ENCODE results near the gene KIF7. TPM values are rescaled to one million over a fixed set of nuclear protein-coding genes. Genes with fewer than 3 reads are reported as not detected.
A peak's percentile ranks its signal among the peaks of the same experiment; 100 is the strongest.

Gene KIF7
- polyA plus RNA-seq, 1 experiment = 4.5 TPM

GRCh38 chr15:89666858-89667705 is 11.8 kb upstream of the KIF7 start:
- ChIA-PET POLR2A (no interaction called here), CTCF (no interaction called here)
- Histone ChIP-seq H3K4me3 (ENCODE audit: low read depth, low read length) (no peak overlapping the region), H3K27me3 (ENCODE audit: control insufficient read depth, insufficient read depth, low read length) (peaks cover 3% of the 10 kb centered on the region), H3K9me3 (ENCODE audit: control insufficient read depth, insufficient read depth, low read length) (no peaks in the 10 kb centered on the region; the same call in 1 of the 2 replicates), H3K27ac (ENCODE audit: low read depth, low read length) (no peak overlapping the region)
- no peak for TF ChIP-seq CTCF (IDR thresholded peaks at IDR 0.05; ENCODE audit: low read depth, low read length)
- DNase-seq (ENCODE audit: low read depth, low spot score) = no peak

- CTCF ChIA-PET = no interaction called here
- H3K4me3 ChIP-seq (ENCODE audit: low read depth, low read length) = no peak overlapping the region
- H3K9me3 ChIP-seq (ENCODE audit: control insufficient read depth, insufficient read depth, low read length) = no peaks in the 10 kb centered on the region; the same call in 1 of the 2 replicates
- DNase-seq (ENCODE audit: low read depth, low spot score) = no peak
- peaks cover under 1% of the 10 kb centered on the region for H3K27me3 ChIP-seq (ENCODE audit: control insufficient read depth, insufficient read depth, low read length)
- H3K27ac ChIP-seq (ENCODE audit: low read depth, low read length) = no peak overlapping the region
- TF ChIP-seq CTCF (IDR thresholded peaks at IDR 0.05; ENCODE audit: low read depth, low read length) = no peak
- POLR2A ChIA-PET = no interaction called here
Measured at GRCh38 chr15:89666184-89666857, 11.1 kb upstream of the KIF7 start.

DNA sequence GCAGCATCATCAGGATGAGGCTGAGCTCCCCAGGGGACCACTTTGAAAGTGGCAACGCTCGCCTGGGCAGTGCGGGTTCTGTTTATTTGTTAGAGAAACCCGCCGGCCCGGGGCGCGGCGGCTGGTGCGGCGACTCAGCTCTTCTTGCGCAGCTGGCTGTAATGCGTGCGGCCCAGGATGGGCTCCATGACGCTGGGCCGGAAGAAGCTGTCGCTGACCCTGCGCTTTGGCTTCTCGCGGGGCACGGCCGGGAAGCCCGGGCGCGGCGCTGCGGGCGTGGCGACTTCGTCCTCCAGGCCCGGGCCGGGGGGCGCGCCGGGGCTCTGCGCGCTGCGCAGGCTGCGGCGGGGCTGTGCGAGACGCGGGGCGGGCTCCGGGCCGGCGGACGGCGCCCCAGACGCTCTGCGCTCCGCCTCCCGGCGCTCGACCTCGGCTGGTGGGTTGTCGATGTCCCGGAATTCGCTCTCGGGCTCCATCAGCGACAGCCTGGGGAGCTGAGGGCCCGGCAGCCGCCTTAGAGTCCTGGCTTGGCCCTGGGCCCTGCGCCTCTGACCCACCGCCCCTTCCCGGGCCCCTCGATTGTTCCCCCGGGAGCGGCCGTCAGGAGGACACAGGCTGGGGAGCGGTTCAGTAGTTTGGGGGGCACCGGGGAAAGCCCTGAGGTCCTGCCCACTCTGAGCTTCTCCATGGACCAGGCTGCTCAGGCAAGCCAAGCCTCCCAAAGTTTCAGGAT is 10.3 kb upstream of the KIF7 start:
- POLR2A ChIA-PET = interaction anchor here (0.6 kb wide), 1 partner anchor 88 kb away, joined by 8 read pairs; no protein-coding TSS in a partner anchor
- CTCF ChIA-PET = interaction anchor here (0.6 to 1.5 kb wide), 2 partner anchors 19 to 362 kb away, joined by 3 to 4 read pairs; no protein-coding TSS in a partner anchor
- H3K27me3 ChIP-seq (ENCODE audit: control insufficient read depth, insufficient read depth, low read length) = no peaks in the 10 kb centered on the region
- peak overlapping the region; percentile 31 for H3K27ac ChIP-seq (ENCODE audit: low read depth, low read length)
- H3K9me3 ChIP-seq (ENCODE audit: control insufficient read depth, insufficient read depth, low read length) = no peaks in the 10 kb centered on the region; the same call in 1 of the 2 replicates
- DNase-seq (ENCODE audit: low read depth, low spot score) = no peak
- peak overlapping the region; percentile 47 for H3K4me3 ChIP-seq (ENCODE audit: low read depth, low read length)
- TF ChIP-seq CTCF (IDR thresholded peaks at IDR 0.05; ENCODE audit: low read depth, low read length) = no peak

- H3K9me3 ChIP-seq (ENCODE audit: control insufficient read depth, insufficient read depth, low read length) = no peaks in the 10 kb centered on the region; the same call in 1 of the 2 replicates
- no peak for DNase-seq (ENCODE audit: low read depth, low spot score)
- H3K4me3 ChIP-seq (ENCODE audit: low read depth, low read length) = no peak overlapping the region
- no peak for TF ChIP-seq CTCF (IDR thresholded peaks at IDR 0.05; ENCODE audit: low read depth, low read length)
- POLR2A ChIA-PET = no interaction called here
- H3K27me3 ChIP-seq (ENCODE audit: control insufficient read depth, insufficient read depth, low read length) = no peaks in the 10 kb centered on the region
- CTCF ChIA-PET = interaction anchor here (0.6 to 1.5 kb wide), 2 partner anchors 18 to 363 kb away, joined by 3 to 4 read pairs; no protein-coding TSS in a partner anchor
- H3K27ac ChIP-seq (ENCODE audit: low read depth, low read length) = no peak overlapping the region
Measured at GRCh38 chr15:89664441-89665350, 9.4 kb upstream of the KIF7 start.
